Measurements from ENCODE around the gene LAMC1. TPM values are rescaled to one million over a fixed set of nuclear protein-coding genes. Genes with fewer than 3 reads are reported as not detected.

LAMC1 gene
- total RNA-seq, 1 donor: 564 TPM

GRCh38 chr1:183179033-183179432 is 155.8 kb downstream of the LAMC1 start:
- TF ChIP-seq CTCF (IDR thresholded peaks at IDR 0.05; ENCODE audit: insufficient read depth, low read length): no peak
- H3K4me3 ChIP-seq (ENCODE audit: low read depth, low read length): no peak overlapping the region
- no peak for DNase-seq (ENCODE audit: low read depth)

GRCh38 chr1:183180218-183180617 is 157.0 kb downstream of the LAMC1 start:
- no peak overlapping the region for H3K4me3 ChIP-seq (ENCODE audit: low read depth, low read length)
- TF ChIP-seq CTCF (IDR thresholded peaks at IDR 0.05; ENCODE audit: insufficient read depth, low read length): no peak
- peak; percentile 96 for DNase-seq (ENCODE audit: low read depth)

- no peak for TF ChIP-seq CTCF (IDR thresholded peaks at IDR 0.05; ENCODE audit: insufficient read depth, low read length)
- DNase-seq (ENCODE audit: low read depth): peak; percentile 95
Observed at GRCh38 chr1:183180634-183181056, 157.4 kb downstream of the LAMC1 start.

GRCh38 chr1:183185941-183186490 is 162.8 kb downstream of the LAMC1 start, which contains the start of gene LAMC2:
TSS of gene LAMC2 (plus strand) at chr1:183186264. CDS start at chr1:183186353, 89 bp downstream.
- no peak for DNase-seq (ENCODE audit: low read depth)
- TF ChIP-seq CTCF (IDR thresholded peaks at IDR 0.05; ENCODE audit: insufficient read depth, low read length): no peak
- H3K4me3 ChIP-seq (ENCODE audit: low read depth, low read length): no peak within 1 kb of the TSS

More at GRCh38 chr1:183180634-183181056, 157.4 kb downstream of the LAMC1 start:
- H3K4me3 ChIP-seq (ENCODE audit: low read depth, low read length): no peak overlapping the region

GRCh38 chr1:183186841-183187240 is 163.6 kb downstream of the LAMC1 start:
- no peak for TF ChIP-seq CTCF (IDR thresholded peaks at IDR 0.05; ENCODE audit: insufficient read depth, low read length)
- H3K4me3 ChIP-seq (ENCODE audit: low read depth, low read length): no peak overlapping the region
- DNase-seq (ENCODE audit: low read depth): no peak

GRCh38 chr1:183188240-183188639 is 165.0 kb downstream of the LAMC1 start:
- no peak for TF ChIP-seq CTCF (IDR thresholded peaks at IDR 0.05; ENCODE audit: insufficient read depth, low read length)
- H3K4me3 ChIP-seq (ENCODE audit: low read depth, low read length): no peak overlapping the region
- no peak for DNase-seq (ENCODE audit: low read depth)

GRCh38 chr1:183191833-183192232 is 168.6 kb downstream of the LAMC1 start:
- H3K4me3 ChIP-seq (ENCODE audit: low read depth, low read length): no peak overlapping the region
- TF ChIP-seq CTCF (IDR thresholded peaks at IDR 0.05; ENCODE audit: insufficient read depth, low read length): no peak
- peak; percentile 70 for DNase-seq (ENCODE audit: low read depth)
